ENCODE measurements around the gene IRS4. TPM values are rescaled to one million over a fixed set of nuclear protein-coding genes. Genes with fewer than 3 reads are reported as not detected.

IRS4 gene
- total RNA-seq, result 1 to 10 TPM in 1 of 6 donors, under 1 TPM in 4, not detected in 1; 0.11 to 1.0 (median 0.30) TPM

- H3K4me1 ChIP-seq, result peaks cover 0 to 17% (median 4%) of the 10 kb centered on the region in 4 donors
- TF ChIP-seq EP300 (IDR thresholded peaks at IDR 0.05) (no peak), POLR2AphosphoS5 (IDR thresholded peaks at IDR 0.05) (no peak), POLR2A (IDR thresholded peaks at IDR 0.05) (no peak)
- peaks cover 0 to 29% (median 1%) of the 10 kb centered on the region in 4 donors for H3K27me3 ChIP-seq
- no peaks in the 10 kb centered on the region for H3K36me3 ChIP-seq
- DNase-seq (peak in 1 of 2 donors; percentile 58), ATAC-seq (ENCODE audit: low FRiP score in 2 of 2) (peak; percentile 21 to 51)
- H3K9me3 ChIP-seq, result peaks cover 0 to 10% (median 0%) of the 10 kb centered on the region in 4 donors
- H3K4me3 ChIP-seq, result peak within 1 kb of the TSS in 3 of 4 donors; percentile 24 to 45 (median 33)
- no peak within 1 kb of the TSS for H3K27ac ChIP-seq
- 1 to 40% methylated on average over 26 to 62 of the region's 62 CpGs for WGBS, 2 donors
Measured at GRCh38 chrX:108736509-108737479, at the start of gene IRS4. IRS4 (minus strand) TSS chrX:108736563.

GRCh38 chrX:108772549-108772948, 36.2 kb upstream of the IRS4 start:
- Histone ChIP-seq H3K27me3 (no peaks in the 10 kb centered on the region), H3K9me3 (peaks cover 0 to 4% (median 0%) of the 10 kb centered on the region in 4 donors), H3K27ac (no peak overlapping the region), H3K36me3 (no peaks in the 10 kb centered on the region), H3K4me3 (no peak overlapping the region), H3K4me1 (no peaks in the 10 kb centered on the region)
- no peak for ATAC-seq (ENCODE audit: low FRiP score in 2 of 2)
- no peak for DNase-seq
- TF ChIP-seq CTCF (IDR thresholded peaks at IDR 0.05) (no peak), POLR2A (IDR thresholded peaks at IDR 0.05) (no peak)

- DNase-seq, result no peak
- H3K27ac ChIP-seq, result no peak overlapping the region
- TF ChIP-seq EP300 (IDR thresholded peaks at IDR 0.05) (no peak), POLR2A (IDR thresholded peaks at IDR 0.05) (no peak), CTCF (IDR thresholded peaks at IDR 0.05) (no peak)
- H3K4me1 ChIP-seq, result no peaks in the 10 kb centered on the region
- WGBS, 2 donors, result 46% methylated on average over 1 of the region's 1 CpG; no CpG with 5 or more reads in 1 of the 2 donors
- peak in 1 of 2 donors; percentile 51 for ATAC-seq (ENCODE audit: low FRiP score in 2 of 2)
- no peaks in the 10 kb centered on the region for H3K27me3 ChIP-seq
- H3K9me3 ChIP-seq, result no peaks in the 10 kb centered on the region
- H3K4me3 ChIP-seq, result no peak overlapping the region
- no peaks in the 10 kb centered on the region for H3K36me3 ChIP-seq
Measured at GRCh38 chrX:108763559-108763958, 27.2 kb upstream of the IRS4 start.

- Histone ChIP-seq H3K4me3 (no peak overlapping the region), H3K27ac (no peak overlapping the region), H3K4me1 (peaks cover 0 to 17% (median 4%) of the 10 kb centered on the region in 4 donors), H3K36me3 (no peaks in the 10 kb centered on the region), H3K27me3 (peaks cover 0 to 17% (median 1%) of the 10 kb centered on the region in 4 donors), H3K9me3 (peaks cover 0 to 10% (median 0%) of the 10 kb centered on the region in 4 donors)
- ATAC-seq (ENCODE audit: low FRiP score in 2 of 2) (no peak), DNase-seq (no peak)
- 47 to 61% methylated on average over 1 of the region's 1 CpG for WGBS, 2 donors
- TF ChIP-seq CTCF (IDR thresholded peaks at IDR 0.05), result no peak
- TF ChIP-seq POLR2AphosphoS5 (IDR thresholded peaks at IDR 0.05), result no peak
- no peak for TF ChIP-seq EP300 (IDR thresholded peaks at IDR 0.05)
- no peak for TF ChIP-seq POLR2A (IDR thresholded peaks at IDR 0.05)
Measured at GRCh38 chrX:108740299-108740774, 4.0 kb upstream of the IRS4 start.

GRCh38 chrX:108737754-108738153, 1.4 kb upstream of the IRS4 start:
- H3K36me3 ChIP-seq, result no peaks in the 10 kb centered on the region
- DNase-seq (no peak), ATAC-seq (ENCODE audit: low FRiP score in 2 of 2) (no peak)
- peaks cover 0 to 10% (median 0%) of the 10 kb centered on the region in 4 donors for H3K9me3 ChIP-seq
- no peak overlapping the region for H3K27ac ChIP-seq
- TF ChIP-seq EP300 (IDR thresholded peaks at IDR 0.05) (no peak), CTCF (IDR thresholded peaks at IDR 0.05) (no peak), POLR2A (IDR thresholded peaks at IDR 0.05) (no peak), POLR2AphosphoS5 (IDR thresholded peaks at IDR 0.05) (no peak)
- H3K4me1 ChIP-seq, result peaks cover 0 to 17% (median 4%) of the 10 kb centered on the region in 4 donors
- no peak overlapping the region for H3K4me3 ChIP-seq
- WGBS, 2 donors, result 20 to 39% methylated on average over 5 of the region's 5 CpGs
- peaks cover 0 to 25% (median 1%) of the 10 kb centered on the region in 4 donors for H3K27me3 ChIP-seq

Measured in upper lobe of left lung (tissue), 6 donors.